Ammon's horn (tissue), 1 donor: Measurements from ENCODE around the gene AOPEP.

Source experiments
- DNase-seq: peaks from one replicate; pipeline ENCODE4 v3.0.0-alpha.2; 2016; ENCODE audit warnings: low spot score

AOPEP gene

DNA sequence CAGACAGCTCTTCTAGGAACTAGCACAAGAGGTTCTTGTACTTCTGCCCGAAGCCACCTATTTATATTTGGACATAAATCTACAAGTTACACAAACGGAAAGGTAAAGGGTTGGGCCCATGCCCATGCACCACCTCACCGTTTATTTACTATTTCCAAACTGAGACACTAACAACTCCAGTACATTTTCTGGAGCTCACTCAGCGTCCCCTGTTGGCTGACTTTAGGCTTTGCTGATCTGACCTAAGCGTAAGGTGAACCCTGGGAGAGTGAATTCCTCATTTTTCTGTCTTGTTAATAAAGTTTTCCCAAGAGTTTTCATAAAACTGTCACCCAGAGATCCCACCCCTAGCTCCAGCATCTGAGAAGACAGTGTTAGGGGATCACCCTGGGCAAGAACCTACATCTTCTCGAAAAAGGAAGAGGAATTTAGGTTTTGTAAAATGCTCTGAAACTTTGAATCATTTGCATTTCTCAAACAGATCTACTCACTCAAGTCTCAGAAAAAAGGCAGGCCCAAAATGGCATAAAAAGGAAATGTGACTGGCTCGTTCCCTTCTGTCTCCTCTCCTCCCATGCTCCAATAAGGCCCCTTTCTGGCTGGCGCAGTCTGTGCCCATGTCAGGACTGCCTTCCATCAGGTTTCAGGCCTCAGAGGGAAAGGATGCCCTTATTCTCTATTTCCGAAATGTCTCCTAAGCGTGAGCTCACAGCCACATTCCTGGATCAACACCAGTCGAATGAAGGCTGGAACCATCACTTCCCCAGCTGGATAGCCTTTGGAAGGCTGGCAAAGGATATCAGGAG is 389.7 kb downstream of the AOPEP start:
- no peak for DNase-seq

DNA sequence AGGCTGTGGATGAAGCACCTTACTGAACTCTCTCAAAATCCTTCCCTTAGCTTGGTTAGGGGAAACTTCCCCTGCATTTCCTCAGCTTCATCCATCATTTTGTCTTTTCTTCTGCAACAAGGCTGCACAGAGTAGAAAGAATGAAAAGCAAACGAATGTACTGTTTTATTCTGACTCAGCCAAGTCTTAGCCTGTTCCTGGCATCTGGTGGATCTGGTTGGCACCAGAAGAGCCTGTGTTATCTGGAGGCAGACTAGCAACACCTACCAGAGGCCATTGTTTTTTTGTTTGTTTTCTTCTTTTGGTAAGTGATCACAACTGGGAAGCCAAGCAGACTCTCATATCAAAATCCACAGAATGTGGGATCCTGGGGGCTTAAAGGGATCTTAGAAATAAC is 390.3 kb downstream of the AOPEP start:
- DNase-seq, result no peak

DNA sequence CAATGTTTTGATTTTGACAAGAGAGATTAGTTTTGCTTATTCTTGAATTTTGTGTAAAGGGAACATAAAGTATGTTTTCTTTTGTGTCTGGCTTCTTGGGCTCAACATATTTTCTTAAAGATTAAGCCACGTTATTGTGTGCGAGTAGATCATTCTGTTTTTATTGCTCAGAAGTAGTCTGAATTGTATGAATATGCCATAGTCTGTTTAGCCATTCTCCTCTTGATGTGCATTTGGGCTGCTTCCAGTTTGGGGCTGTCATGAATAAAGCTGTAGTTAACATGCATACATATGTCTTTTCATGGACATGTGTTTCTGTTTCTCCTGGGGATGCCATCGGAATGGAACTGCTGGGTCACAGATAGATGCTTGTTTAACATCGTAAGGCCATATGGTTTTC is 392.1 kb downstream of the AOPEP start:
- DNase-seq, result no peak

DNA sequence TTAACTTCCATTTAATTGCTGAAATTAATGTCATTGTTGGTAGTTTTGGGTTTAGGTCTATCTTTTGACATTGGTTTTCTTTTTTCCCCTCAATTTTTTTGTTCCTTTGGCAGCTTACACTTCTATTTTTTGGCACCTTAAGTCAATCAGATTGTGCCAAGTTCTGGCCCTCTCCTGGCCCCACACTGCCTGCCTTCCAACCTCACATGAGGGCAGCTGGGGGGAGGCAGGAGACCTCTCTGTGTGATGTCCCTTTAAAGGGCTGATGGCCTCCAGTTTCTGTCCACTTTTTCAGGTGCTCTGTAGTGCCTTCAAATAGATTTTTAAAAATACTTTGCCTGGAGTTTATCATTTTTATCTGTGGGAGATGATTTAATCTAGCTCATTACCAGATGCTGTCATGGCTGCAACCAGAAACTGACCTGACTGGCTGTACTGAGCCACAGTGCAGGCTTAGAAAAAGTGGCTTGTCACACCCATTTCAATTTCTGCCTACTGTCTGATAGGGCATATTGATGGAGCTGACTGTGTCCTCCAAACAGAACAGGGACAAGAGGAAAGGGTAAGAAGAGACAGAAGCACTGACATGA is 394.4 kb downstream of the AOPEP start:
- DNase-seq, result no peak

DNA sequence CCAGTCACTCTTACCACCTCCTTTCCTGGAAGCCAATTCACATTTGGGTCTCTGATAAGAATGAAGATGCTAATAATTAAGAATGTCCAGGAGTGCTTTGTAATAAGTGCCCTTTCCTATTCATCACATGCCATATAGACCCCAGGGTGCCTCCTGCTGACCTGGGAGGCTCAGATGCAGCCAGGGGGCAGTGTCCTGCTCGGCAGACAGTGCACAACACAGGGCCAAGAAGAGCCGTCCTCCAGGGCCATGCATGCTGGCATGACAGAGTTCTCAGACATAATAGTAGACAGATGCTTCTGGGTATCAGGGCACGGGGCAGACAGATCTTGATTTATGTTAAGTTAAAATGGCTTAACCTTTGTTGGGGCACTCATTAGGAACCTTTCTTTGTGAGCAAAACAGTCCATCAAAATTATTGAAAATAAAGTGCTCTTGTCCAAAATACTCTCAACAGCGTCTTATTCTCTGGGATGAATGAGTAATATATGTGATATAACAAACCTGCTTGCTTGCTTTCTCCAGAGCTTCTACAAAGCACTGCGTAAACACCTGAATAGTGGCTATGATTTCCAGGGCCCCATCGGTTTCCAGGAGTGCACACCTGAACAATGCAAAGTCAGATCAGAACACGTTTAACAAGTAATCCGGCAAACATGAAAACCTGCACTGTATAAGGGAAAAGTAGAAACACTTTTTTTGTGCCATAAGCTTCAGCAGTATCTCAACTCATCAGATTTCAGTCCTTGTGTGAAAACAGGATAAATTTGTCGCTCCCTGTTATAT is 398.3 kb downstream of the AOPEP start:
- DNase-seq, result no peak

DNA sequence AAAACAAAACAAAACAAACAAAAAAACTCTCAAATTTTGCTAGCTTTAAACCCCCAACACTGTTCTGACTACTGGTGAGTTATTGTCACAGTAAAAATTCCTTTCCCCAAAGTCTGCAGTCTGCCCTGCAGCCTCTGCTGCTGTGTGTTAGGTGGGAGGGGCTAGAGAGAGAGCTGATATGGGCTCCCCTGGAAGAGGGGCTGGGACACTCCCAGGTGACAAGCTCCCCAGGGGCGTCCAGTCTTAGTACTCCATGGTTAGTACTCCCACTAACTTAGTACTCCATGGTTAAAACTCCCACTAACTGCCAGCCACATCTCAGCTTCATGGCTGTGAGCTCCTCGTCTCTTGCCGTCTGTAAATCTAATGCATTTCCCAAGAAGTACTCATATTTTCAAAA is 399.2 kb downstream of the AOPEP start:
- no peak for DNase-seq

DNA sequence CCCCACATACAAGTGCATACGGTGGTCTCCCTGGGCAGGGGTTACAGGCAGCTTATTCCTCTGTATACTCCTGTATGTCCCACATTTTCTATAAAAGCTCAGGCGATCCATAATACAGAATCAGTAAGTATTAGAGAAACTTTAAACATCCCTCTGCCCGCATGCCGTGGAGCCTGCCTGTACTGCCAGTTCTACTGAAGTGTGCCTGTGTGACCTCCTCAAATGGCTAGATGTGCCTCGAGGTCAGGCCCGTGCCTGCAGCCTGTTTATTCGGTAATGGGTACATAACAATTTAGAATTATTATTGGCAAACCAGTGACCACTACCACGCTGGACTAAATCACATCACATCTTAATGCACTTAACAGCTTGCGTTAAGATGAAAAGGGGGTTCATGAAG is 400.2 kb downstream of the AOPEP start:
- no peak for DNase-seq

DNA sequence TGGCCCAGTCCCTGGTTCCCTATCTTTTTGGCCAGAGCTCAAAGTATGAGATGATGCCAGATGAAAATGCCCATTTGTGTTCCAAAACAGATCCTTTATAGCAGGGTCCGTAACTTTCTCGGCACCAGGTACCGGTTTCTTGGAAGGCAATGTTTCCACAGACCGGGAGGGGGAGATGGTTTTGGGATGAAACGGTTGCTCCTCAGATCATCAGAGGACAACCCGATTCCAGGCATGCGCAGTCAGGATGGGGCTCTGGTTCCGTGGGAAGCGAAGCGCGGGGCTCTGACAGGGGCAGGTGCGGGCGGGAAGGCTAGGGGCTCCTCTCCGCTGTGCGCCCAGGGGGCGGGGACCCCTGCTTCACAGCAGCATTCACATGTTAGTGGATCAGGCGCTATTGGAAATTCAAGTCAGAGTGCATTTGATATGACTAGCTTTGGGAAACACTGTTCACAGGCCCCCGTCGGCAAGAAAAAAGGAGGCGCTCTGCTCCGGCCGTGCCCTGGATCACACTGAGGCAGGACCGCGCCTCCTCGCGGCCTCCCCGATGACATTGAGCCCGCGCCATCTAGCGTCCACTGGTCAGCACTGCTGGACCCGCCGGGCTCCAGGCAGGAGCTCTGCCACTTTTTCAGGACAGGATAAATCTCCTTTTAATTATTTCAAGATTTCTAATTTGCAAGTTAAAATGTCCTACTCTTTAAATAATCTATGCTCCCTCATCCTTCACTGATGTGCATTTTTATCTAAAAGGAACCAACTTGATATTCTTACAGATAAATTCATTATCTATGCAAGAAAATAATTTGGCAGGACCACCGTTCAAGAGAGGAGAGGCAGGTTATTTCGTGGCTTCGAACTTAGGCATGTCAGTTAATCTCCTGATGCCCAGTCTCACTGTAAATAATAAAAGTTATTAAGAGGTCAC is 401.0 kb downstream of the AOPEP start:
- DNase-seq, result peak; percentile 92

DNA sequence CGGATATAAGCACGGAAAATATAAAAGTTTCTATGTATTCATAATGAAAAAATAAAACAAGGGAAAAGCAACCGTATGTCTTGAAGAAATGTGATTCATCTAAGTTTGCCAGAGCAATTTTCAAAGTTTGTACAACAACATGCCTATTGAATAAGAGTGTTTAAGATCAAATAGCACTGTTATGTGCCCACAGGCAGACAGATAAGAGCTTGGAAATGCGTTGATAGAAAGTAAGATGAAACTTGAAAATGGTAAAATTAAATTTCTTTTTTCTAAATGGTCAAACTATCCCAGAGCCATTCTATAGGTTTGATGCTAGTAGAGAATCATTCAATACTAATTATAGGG is 401.7 kb downstream of the AOPEP start:
- DNase-seq, result no peak

DNA sequence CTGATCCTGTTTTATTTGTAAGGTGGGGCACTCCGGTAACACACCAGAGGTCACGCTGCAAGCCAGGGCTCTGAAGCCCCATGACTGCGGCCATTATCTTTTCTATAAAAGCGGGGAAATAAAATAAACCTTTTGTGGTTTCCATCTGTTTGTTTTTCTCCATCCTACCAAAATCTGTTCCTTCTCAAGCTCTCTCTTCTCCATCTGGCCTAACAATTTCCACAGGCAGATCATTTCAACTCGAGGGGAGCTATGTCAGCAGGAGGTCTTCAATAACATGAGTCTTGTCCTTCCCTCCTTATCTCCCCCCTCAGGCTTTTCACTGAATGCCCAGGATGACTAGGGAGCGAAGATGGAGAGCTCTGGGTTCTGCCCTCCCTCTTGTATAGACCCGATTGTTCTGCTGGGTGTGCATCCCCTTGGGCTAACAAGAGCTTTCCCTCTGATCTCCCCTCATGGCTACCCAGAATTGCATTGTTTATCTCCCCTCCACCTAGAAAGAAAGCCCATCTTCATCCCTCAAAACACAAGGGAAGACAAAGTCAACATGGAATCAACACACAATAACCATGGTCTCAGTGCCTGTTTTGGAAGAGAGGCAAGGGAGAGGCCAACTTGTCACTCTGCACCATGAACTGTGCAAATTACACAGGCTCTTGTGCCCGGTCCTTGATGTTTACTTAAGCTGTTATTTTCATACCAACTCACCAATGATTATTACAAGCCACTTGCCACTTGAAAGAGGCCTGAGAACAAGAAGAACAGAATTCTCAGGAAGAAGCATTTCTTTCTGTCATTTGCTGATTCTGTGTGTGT is 403.2 kb downstream of the AOPEP start:
- DNase-seq, result no peak

DNA sequence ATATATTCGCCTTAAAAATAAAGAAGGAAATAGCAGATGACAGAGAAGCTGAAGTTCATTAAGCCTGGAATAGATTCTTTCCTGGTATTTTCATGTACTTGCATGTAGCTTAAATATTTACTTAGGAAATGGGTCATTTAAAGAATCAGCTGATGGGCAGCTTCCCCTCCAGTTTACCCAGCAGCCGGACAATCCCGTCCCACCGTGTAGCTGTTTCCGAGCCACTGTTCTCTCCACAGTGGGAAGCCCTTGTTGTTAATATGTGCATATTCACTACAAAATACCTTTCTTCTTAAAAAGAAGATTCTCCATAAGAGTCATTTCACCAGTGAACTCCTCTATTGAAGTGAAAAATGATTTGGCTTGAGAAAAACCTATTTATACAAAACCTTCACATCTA is 404.0 kb downstream of the AOPEP start:
- no peak for DNase-seq

DNA sequence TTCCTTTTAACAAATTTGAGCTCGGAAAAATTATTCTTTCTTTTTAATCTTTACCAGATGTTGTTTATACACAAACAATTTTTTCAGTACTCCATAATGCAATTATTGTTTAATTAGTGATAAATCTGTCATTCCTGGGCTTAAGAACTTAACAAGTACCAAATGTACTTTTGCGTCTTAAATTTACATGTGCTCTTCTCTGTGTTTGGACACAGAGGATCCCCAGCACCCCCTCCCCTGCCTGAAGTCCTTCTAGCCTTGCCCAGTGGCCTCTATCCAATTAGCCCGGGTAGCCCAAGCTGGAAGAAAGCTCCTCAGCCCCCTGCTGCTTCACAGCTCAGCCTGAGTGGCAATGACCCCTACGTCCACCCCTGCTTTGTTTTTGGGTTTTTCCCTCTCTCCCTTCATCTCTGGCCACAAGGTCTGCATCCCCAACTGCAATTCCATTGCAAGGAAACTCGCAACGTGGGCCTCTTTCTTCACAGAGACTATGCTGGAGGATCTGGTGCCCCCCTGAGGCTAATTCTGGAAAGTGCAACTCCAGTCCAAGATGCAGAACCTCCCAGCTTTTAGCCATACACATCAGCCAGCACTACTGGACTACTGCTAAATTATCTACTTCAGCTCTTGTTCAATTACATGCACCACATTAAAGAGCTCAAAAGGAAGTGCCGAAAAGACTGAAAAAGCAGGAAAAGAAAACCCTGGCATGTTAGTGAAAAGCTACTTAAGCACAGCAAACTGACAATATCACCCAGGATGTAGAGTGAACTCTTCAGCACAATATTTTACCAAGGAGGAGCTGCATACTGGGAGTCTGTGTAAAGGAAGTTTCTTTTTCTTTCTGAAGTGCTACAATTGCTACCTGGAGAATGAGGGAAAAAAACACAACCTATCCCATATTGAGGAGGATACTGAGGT is 404.8 kb downstream of the AOPEP start:
- DNase-seq, result peak; percentile 87

DNA sequence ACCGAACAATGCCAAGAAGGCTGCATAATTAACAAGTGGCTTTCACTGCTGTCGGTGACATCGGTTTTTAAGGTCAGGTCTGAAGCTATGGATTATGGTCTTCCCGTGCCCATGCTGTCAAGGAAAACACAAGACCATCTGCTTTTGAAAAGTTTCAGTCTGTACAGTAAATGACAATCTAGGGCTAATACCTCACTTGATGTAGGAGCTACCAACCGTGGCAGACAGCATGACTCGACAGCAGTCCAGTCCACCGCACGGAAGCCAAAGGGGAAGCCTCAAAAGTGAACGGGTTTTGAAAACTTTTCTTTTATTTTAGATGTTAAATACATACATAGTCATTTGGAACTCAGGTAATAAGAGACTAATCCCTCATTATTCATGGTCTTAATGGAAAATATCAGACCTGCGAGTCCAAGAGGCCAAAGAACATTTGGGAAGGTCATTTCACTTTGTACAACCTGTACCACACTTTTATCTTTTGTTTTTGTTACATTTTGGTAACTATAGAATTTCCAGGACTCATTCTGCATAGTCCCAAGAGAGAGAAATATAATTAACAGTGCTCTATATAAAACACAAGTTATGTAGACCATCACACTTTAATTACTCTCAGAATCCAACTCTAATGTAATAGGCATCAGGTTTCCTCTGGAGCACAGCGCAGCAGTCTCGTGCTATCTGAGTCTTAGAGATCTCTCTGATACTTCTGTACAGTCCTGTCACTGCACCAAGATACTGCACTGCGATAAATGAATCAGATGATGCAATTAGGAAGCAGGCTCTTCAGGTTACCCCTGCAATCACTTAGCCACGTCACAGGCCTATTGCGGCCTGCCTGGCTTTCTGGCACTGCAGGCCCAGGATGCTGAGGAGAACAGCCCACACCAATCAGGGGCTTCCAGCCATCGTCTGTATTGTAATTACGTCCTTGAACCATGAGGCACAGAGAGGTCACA is 406.1 kb downstream of the AOPEP start:
- no peak for DNase-seq

DNA sequence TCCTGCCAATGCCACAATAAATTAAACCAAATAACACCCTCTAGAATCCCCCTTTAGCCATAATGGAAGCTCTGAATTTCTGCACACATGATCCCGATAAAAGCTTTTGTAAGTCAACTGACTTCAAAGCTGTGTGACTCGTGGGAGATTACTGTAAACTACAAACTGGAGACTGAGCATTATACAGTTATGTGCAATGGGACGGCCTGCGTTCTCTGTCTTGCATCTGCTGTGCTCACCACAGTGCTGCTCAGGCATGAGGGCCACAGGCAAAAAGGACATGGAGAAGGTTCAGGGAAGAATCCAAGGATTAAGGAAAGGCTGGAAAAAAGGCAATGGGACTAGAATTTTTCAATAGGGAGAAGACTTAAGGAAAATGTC is 406.8 kb downstream of the AOPEP start:
- no peak for DNase-seq

DNA sequence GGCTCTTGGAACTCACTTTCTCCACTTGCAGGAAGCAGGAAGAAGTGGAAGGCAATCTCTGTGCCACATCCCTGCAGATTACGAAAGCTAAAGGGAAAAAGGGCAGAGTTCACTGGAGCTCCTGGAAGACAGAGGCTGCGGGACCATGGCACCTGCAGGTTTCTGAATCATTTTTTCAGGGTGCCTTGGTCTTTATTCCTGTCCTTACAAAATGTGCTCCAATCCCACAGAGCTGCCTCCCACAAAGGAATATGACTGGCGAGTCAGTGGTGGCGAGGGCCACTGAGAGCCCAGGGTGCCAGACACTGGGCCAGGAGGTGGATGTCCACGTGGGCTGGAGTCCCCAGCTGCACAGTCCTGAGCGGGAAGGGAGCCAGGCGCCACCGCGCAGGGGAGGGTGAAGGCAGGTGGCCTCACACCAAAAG is 408.0 kb downstream of the AOPEP start:
- no peak for DNase-seq

DNA sequence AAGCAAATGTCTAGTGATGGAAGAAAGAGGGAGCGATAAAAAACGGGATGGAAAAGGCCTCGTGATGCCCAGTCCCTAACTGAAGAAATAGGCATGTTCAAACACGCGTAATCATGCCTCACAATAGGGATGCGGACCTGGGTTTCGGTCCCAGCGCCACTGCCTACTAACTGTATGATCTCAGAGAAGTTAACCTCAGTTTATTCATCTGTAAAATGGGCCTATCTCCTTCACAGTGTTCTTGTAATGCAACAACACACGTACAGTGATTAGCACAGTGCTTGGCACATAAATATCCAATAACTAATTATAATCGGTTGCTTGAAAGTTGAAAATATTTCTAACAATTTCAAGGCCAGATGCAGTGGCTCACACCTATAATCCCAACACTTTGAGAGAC is 409.3 kb downstream of the AOPEP start:
- DNase-seq, result no peak
